GM23338 (cell line): ENCODE data around the gene GNB1L. TPM values are rescaled to one million over a fixed set of nuclear protein-coding genes. Genes with fewer than 3 reads are reported as not detected.

ENCODE experiments used
- ATAC-seq: fragments of 200-7000 bp; cut with Tn5 transposase; 3 replicates; pipeline ENCODE4 v1.9.1; 2020
- DNase-seq: peaks from one replicate; pipeline ENCODE4 v3.0.0-alpha.2; 2015; ENCODE audit warnings: low spot score
- H2AFZ ChIP-seq: fragments of 200-600 bp; sonication (generic); 2 replicates; pipeline ENCODE4 v1.8.0; 2016; ENCODE audit warnings: antibody characterized with exemption, mild to moderate bottlenecking, moderate library complexity
- H3F3A ChIP-seq: fragments of 200-600 bp; sonication (generic); replicated peaks from 2 replicates; pipeline ENCODE4 v1.8.0; 2017; ENCODE audit warnings: antibody characterized with exemption, mixed run types, low read depth
- H3K27ac ChIP-seq: fragments of 200-600 bp; sonication (generic); 2 replicates; pipeline ENCODE4 v1.6.1; 2016; ENCODE audit warnings: low read depth
- H3K27me3 ChIP-seq: fragments of 200-600 bp; sonication (generic); 2 replicates; pipeline ENCODE4 v1.8.0; 2016; ENCODE audit warnings: mild to moderate bottlenecking, mixed run types, moderate library complexity; ENCODE audit not compliant: insufficient read depth
- H3K36me3 ChIP-seq: fragments of 200-600 bp; sonication (generic); 2 replicates; pipeline ENCODE4 v1.8.0; 2016; ENCODE audit warnings: mild to moderate bottlenecking; ENCODE audit not compliant: insufficient read depth
- H3K4me1 ChIP-seq: fragments of 200-600 bp; sonication (generic); 2 replicates; pipeline ENCODE4 v1.8.0; 2016; ENCODE audit warnings: mild to moderate bottlenecking, moderate library complexity; ENCODE audit not compliant: insufficient read depth
- H3K4me2 ChIP-seq: fragments of 200-600 bp; sonication (generic); 2 replicates; pipeline ENCODE4 v1.7.1; 2017; ENCODE audit warnings: mixed run types
- H3K4me3 ChIP-seq: fragments of 200-600 bp; sonication (generic); 2 replicates; pipeline ENCODE4 v1.6.1; 2016; ENCODE audit warnings: mixed run types
- H3K79me2 ChIP-seq: fragments of 200-600 bp; sonication (generic); replicated peaks from 2 replicates; pipeline ENCODE4 v1.8.0; 2017; ENCODE audit warnings: mild to moderate bottlenecking; ENCODE audit not compliant: insufficient read depth
- H3K9me2 ChIP-seq: fragments of 200-600 bp; sonication (generic); 2 replicates; pipeline ENCODE4 v1.8.0; 2017; ENCODE audit not compliant: insufficient read depth
- H4K20me1 ChIP-seq: fragments of 200-600 bp; sonication (generic); replicated peaks from 2 replicates; pipeline ENCODE4 v1.8.0; 2017; ENCODE audit warnings: mild to moderate bottlenecking; ENCODE audit not compliant: insufficient read depth
- H3K27ac Mint-ChIP-seq: 2 replicates; pipeline ENCODE4 v1.8.0; 2020; ENCODE audit warnings: inconsistent platforms, mild to moderate bottlenecking, moderate library complexity, mixed read lengths
- H3K27me3 Mint-ChIP-seq: 3 replicates; pipeline ENCODE4 v1.8.0; 2022; ENCODE audit warnings: low read depth, mild to moderate bottlenecking, moderate library complexity, mixed read lengths, inconsistent platforms; ENCODE audit not compliant: insufficient read depth, poor library complexity
- H3K36me3 Mint-ChIP-seq: 3 replicates; pipeline ENCODE4 v1.8.0; 2021; ENCODE audit warnings: low read depth, mild to moderate bottlenecking, inconsistent platforms, moderate library complexity, mixed read lengths
- H3K4me1 Mint-ChIP-seq: 3 replicates; pipeline ENCODE4 v1.8.0; 2020; ENCODE audit warnings: mild to moderate bottlenecking, inconsistent platforms, mixed read lengths
- H3K4me3 Mint-ChIP-seq: 3 replicates; pipeline ENCODE4 v1.8.0; 2021; ENCODE audit warnings: moderate library complexity, mild to moderate bottlenecking, inconsistent platforms, mixed read lengths
- H3K9me3 Mint-ChIP-seq: 3 replicates; pipeline ENCODE4 v1.8.0; 2020; ENCODE audit warnings: moderate library complexity, mild to moderate bottlenecking, inconsistent platforms, mixed read lengths
- CREB1 ChIP-seq: fragments of 250-450 bp; sonication (Bioruptor Pico); IDR thresholded peaks from 2 replicates; pipeline ENCODE4 v1.5.0; 2020; ENCODE audit warnings: low read depth, mild to moderate bottlenecking, moderate library complexity
- ETS1 ChIP-seq: IDR thresholded peaks from 2 replicates; pipeline ENCODE4 v1.6.1; 2016; ENCODE audit warnings: antibody characterized with exemption
- EZH2 ChIP-seq: fragments of 200-600 bp; sonication (generic); IDR thresholded peaks from one replicate; pipeline ENCODE4 v1.8.0; 2017; ENCODE audit warnings: antibody characterized with exemption, mild to moderate bottlenecking, low read depth; ENCODE audit not compliant: unreplicated experiment
- EZH2phosphoT487 ChIP-seq: fragments of 200-600 bp; sonication (generic); IDR thresholded peaks from one replicate; pipeline ENCODE4 v1.8.1; 2018; ENCODE audit warnings: antibody characterized with exemption; ENCODE audit not compliant: unreplicated experiment
- JUNB ChIP-seq: IDR thresholded peaks from one replicate; pipeline ENCODE4 v1.6.1; 2016; ENCODE audit warnings: antibody characterized with exemption; ENCODE audit not compliant: unreplicated experiment
- NANOG ChIP-seq: IDR thresholded peaks from 2 replicates; pipeline ENCODE4 v1.6.1; 2016; ENCODE audit warnings: antibody characterized with exemption, borderline replicate concordance
- POLR2AphosphoS5 ChIP-seq: IDR thresholded peaks from 2 replicates; pipeline ENCODE4 v1.6.1; 2016; ENCODE audit warnings: antibody characterized with exemption, low read depth
- STAT1 ChIP-seq: IDR thresholded peaks from one replicate; pipeline ENCODE4 v1.6.1; 2016; ENCODE audit warnings: antibody characterized with exemption; ENCODE audit not compliant: unreplicated experiment
- ZNF114 ChIP-seq: fragments of 250-450 bp; sonication (Bioruptor Pico); IDR thresholded peaks from 2 replicates; pipeline ENCODE4 v1.5.0; 2020; ENCODE audit warnings: mild to moderate bottlenecking, moderate library complexity
- ZNF331 ChIP-seq: fragments of 250-450 bp; sonication (Bioruptor Pico); IDR thresholded peaks from 2 replicates; pipeline ENCODE4 v1.5.0; 2020; ENCODE audit warnings: low read depth, mild to moderate bottlenecking, moderate library complexity
- polyA plus RNA-seq: library from polyadenylated mRNA; unstranded; fragments of >200 nt; fragmentation: Nextera tagmentation; extraction: Ambion mirVana; gene quantifications from 2 replicates; pipeline ENCODE4 v1.2.1, GENCODE V29; 2016
- total RNA-seq: library from RNA; depleted of rRNA; stranded (reverse); fragments of >200 nt; shearing (Covaris generic); gene quantifications from 2 replicates; pipeline ENCODE4 v1.2.3, GENCODE V29; 2014
- TF ChIP-seq, protein P1 (sequence below): fragments of 250-450 bp; sonication (Bioruptor Pico); IDR thresholded peaks from 2 replicates; pipeline ENCODE4 v1.5.0; 2020; ENCODE audit warnings: mild to moderate bottlenecking, moderate library complexity
- TF ChIP-seq, protein P2 (sequence below), 2 experiments: fragments of 200-600 bp in 1 of 2; sonication (generic) in 1 of 2; conservative IDR thresholded peaks; 2 replicates each; pipeline versions ENCODE4 v1.5.1 to v1.6.1; 2016 to 2017; ENCODE audit warnings: antibody characterized with exemption in 2 of 2, low read depth in 2 of 2, mild to moderate bottlenecking in 2 of 2, moderate library complexity in 1 of 2
- TF ChIP-seq, protein P3 (sequence below): IDR thresholded peaks from one replicate; pipeline ENCODE4 v1.6.1; 2018; ENCODE audit warnings: antibody characterized with exemption; ENCODE audit not compliant: unreplicated experiment

Gene GNB1L
- total and polyA plus RNA-seq, 2 experiments from 2014 or later: 15.2 to 27.8 TPM

DNA sequence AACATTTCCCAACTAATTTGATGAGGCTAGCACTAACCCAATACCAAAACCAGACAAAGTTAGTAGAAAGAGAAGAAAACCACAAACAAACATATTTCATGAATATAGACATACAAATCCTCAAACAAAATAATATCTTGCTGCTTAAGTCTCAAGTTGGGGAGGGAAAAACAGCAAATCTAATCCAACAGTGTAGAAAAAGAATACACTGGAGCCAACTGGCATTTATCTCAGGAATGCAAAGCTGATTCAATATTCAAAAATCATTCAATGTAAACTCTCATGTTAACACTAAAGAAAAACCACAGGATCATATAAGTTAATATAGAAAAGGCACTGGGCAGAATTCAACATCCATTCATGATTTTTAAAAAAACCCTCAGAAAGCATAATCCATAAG is 18.2 kb downstream of the GNB1L start:
- Histone ChIP-seq H3K36me3 (no peaks in the 10 kb centered on the region), H2AFZ (no peak overlapping the region), H3K79me2 (no peaks in the 10 kb centered on the region), H3K27me3 (no peaks in the 10 kb centered on the region), H4K20me1 (no peaks in the 10 kb centered on the region; the same call in none of the 2 replicates), H3K9me2 (no peaks in the 10 kb centered on the region), H3K27ac (no peak overlapping the region), H3K4me2 (no peak overlapping the region), H3K4me3 (no peak overlapping the region), H3K4me1 (no peaks in the 10 kb centered on the region), H3F3A (no peaks in the 10 kb centered on the region)
- H3K27ac Mint-ChIP-seq: no peak overlapping the region
- peaks cover under 1% of the 10 kb centered on the region; the same call in 1 of the 3 replicates for H3K4me1 Mint-ChIP-seq
- H3K36me3 Mint-ChIP-seq: no peaks in the 10 kb centered on the region
- H3K27me3 Mint-ChIP-seq: no peaks in the 10 kb centered on the region
- no peak overlapping the region for H3K4me3 Mint-ChIP-seq
- TF ChIP-seq JUNB (no peak), NANOG (no peak), STAT1 (no peak), EZH2 (no peak), POLR2AphosphoS5 (no peak), CREB1 (CRISPR knock-in tag) (no peak), EZH2phosphoT487 (no peak), ZNF331 (CRISPR knock-in tag) (no peak), ZNF114 (CRISPR knock-in tag) (no peak), ETS1 (no peak)
- TF ChIP-seq, protein P1, sequence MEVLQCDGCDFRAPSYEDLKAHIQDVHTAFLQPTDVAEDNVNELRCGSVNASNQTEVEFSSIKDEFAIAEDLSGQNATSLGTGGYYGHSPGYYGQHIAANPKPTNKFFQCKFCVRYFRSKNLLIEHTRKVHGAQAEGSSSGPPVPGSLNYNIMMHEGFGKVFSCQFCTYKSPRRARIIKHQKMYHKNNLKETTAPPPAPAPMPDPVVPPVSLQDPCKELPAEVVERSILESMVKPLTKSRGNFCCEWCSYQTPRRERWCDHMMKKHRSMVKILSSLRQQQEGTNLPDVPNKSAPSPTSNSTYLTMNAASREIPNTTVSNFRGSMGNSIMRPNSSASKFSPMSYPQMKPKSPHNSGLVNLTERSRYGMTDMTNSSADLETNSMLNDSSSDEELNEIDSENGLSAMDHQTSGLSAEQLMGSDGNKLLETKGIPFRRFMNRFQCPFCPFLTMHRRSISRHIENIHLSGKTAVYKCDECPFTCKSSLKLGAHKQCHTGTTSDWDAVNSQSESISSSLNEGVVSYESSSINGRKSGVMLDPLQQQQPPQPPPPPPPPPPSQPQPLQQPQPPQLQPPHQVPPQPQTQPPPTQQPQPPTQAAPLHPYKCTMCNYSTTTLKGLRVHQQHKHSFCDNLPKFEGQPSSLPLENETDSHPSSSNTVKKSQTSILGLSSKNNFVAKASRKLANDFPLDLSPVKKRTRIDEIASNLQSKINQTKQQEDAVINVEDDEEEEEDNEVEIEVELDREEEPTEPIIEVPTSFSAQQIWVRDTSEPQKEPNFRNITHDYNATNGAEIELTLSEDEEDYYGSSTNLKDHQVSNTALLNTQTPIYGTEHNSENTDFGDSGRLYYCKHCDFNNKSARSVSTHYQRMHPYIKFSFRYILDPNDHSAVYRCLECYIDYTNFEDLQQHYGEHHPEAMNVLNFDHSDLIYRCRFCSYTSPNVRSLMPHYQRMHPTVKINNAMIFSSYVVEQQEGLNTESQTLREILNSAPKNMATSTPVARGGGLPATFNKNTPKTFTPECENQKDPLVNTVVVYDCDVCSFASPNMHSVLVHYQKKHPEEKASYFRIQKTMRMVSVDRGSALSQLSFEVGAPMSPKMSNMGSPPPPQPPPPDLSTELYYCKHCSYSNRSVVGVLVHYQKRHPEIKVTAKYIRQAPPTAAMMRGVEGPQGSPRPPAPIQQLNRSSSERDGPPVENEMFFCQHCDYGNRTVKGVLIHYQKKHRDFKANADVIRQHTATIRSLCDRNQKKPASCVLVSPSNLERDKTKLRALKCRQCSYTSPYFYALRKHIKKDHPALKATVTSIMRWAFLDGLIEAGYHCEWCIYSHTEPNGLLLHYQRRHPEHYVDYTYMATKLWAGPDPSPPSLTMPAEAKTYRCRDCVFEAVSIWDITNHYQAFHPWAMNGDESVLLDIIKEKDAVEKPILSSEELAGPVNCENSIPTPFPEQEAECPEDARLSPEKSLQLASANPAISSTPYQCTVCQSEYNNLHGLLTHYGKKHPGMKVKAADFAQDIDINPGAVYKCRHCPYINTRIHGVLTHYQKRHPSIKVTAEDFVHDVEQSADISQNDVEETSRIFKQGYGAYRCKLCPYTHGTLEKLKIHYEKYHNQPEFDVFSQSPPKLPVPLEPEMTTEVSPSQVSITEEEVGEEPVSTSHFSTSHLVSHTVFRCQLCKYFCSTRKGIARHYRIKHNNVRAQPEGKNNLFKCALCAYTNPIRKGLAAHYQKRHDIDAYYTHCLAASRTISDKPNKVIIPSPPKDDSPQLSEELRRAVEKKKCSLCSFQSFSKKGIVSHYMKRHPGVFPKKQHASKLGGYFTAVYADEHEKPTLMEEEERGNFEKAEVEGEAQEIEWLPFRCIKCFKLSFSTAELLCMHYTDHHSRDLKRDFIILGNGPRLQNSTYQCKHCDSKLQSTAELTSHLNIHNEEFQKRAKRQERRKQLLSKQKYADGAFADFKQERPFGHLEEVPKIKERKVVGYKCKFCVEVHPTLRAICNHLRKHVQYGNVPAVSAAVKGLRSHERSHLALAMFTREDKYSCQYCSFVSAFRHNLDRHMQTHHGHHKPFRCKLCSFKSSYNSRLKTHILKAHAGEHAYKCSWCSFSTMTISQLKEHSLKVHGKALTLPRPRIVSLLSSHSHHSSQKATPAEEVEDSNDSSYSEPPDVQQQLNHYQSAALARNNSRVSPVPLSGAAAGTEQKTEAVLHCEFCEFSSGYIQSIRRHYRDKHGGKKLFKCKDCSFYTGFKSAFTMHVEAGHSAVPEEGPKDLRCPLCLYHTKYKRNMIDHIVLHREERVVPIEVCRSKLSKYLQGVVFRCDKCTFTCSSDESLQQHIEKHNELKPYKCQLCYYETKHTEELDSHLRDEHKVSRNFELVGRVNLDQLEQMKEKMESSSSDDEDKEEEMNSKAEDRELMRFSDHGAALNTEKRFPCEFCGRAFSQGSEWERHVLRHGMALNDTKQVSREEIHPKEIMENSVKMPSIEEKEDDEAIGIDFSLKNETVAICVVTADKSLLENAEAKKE (CRISPR knock-in tag): no peak
- TF ChIP-seq, protein P2, sequence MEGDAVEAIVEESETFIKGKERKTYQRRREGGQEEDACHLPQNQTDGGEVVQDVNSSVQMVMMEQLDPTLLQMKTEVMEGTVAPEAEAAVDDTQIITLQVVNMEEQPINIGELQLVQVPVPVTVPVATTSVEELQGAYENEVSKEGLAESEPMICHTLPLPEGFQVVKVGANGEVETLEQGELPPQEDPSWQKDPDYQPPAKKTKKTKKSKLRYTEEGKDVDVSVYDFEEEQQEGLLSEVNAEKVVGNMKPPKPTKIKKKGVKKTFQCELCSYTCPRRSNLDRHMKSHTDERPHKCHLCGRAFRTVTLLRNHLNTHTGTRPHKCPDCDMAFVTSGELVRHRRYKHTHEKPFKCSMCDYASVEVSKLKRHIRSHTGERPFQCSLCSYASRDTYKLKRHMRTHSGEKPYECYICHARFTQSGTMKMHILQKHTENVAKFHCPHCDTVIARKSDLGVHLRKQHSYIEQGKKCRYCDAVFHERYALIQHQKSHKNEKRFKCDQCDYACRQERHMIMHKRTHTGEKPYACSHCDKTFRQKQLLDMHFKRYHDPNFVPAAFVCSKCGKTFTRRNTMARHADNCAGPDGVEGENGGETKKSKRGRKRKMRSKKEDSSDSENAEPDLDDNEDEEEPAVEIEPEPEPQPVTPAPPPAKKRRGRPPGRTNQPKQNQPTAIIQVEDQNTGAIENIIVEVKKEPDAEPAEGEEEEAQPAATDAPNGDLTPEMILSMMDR (conservative IDR thresholded peaks at IDR 0.05; ENCODE audit: low read depth in 2 of 2): no peak
- TF ChIP-seq, protein P3, sequence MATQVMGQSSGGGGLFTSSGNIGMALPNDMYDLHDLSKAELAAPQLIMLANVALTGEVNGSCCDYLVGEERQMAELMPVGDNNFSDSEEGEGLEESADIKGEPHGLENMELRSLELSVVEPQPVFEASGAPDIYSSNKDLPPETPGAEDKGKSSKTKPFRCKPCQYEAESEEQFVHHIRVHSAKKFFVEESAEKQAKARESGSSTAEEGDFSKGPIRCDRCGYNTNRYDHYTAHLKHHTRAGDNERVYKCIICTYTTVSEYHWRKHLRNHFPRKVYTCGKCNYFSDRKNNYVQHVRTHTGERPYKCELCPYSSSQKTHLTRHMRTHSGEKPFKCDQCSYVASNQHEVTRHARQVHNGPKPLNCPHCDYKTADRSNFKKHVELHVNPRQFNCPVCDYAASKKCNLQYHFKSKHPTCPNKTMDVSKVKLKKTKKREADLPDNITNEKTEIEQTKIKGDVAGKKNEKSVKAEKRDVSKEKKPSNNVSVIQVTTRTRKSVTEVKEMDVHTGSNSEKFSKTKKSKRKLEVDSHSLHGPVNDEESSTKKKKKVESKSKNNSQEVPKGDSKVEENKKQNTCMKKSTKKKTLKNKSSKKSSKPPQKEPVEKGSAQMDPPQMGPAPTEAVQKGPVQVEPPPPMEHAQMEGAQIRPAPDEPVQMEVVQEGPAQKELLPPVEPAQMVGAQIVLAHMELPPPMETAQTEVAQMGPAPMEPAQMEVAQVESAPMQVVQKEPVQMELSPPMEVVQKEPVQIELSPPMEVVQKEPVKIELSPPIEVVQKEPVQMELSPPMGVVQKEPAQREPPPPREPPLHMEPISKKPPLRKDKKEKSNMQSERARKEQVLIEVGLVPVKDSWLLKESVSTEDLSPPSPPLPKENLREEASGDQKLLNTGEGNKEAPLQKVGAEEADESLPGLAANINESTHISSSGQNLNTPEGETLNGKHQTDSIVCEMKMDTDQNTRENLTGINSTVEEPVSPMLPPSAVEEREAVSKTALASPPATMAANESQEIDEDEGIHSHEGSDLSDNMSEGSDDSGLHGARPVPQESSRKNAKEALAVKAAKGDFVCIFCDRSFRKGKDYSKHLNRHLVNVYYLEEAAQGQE: no peak
- H3K9me3 Mint-ChIP-seq: no peaks in the 10 kb centered on the region
- no peak for ATAC-seq
- DNase-seq: no peak
